SKM-1 (cell line): ENCODE data around the gene PELI2.

ENCODE experiments used
- DNase-seq: peaks from one replicate; lab custom pipeline; 2025; ENCODE audit not compliant: unreplicated experiment; lab: John Stamatoyannopoulos, UW

The PELI2 gene

DNA sequence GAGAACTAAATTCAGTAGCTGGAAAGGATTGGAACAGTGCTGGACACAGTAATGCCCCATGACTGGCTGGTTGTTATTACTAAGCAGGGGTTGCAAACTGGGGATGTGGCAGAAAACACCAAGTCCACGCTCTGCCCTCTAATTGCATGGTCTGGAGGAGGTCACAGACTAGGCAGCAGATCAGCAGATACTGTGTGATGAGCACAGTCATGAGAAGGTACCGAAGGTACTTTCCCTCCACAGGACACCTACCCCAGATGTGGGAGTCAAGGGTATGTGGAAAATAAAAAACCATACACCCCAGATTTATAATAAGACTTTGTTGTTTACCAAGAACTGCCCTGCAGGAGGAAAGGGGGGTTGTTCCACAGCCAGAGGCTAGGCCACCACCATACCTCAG lies 175.3 kb downstream of the PELI2 start:
- DNase-seq: no peak

DNA sequence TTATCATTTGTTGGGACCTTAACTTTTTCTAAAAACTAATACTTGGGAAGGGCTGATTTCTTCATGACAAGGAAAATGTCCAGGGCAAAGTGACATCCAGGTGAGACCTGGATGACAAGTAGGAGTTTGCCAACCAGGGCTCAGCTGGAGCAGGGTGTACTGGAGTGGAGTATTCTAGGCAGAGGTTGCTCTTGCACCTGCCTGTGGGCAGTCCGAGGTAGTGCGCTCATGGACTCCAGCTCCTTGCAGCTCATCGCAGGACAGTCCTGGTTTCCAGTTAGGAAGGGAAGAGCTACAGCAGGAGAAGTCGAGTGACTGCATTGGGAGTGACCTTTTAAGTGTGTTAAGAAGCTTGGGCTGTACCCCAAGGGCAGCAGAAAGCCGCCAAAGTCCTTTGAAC lies 175.9 kb downstream of the PELI2 start:
- no peak for DNase-seq

GRCh38 chr14:56295743-56296142 lies 177.5 kb downstream of the PELI2 start:
- no peak for DNase-seq

DNA sequence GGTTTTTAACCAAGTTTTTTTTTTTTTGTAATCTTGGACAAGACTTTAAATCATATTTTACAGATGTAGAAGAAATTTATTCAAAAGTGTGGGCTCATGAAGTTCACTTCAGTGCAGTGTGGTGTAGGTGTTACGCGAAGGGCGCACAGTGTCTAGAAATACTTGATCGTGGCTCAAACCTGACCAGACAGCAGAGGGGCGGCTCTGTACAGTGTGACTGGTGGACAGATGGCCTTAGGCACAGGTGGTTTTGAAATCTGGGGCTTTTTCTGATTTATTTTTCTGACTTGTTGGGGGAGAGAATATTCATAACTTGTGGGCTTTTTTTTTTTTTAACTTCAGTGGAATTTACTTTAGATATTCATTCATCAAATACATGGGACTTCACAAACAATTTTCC lies 179.2 kb downstream of the PELI2 start:
- no peak for DNase-seq

- no peak for DNase-seq
Measured at GRCh38 chr14:56299306-56299984, 181.2 kb downstream of the PELI2 start.

GRCh38 chr14:56300495-56300894 lies 182.3 kb downstream of the PELI2 start:
- no peak for DNase-seq

DNA sequence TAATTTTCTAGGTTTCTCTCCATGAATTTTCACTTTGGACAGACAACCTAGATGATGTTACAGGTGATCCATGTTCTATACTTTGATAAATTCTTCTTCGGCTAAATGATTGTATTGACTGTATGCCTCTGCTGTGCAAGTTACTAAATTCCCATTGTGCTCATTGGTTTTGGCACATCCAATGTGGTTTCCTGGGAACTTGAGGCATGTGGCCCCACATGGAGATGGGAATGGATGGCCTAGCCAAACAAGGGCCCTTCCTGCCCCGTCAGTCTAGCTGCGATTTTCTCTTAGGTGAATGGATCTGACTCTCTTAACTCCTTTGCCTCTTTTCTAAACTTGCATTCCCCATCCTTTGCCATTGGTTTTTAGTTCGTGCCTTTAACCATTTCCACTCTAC lies 186.2 kb downstream of the PELI2 start:
- DNase-seq: no peak

- DNase-seq: no peak
Measured at GRCh38 chr14:56309198-56309597, 191.0 kb downstream of the PELI2 start.

GRCh38 chr14:56310643-56311042 lies 192.4 kb downstream of the PELI2 start:
- DNase-seq: no peak

- DNase-seq: no peak
Measured at GRCh38 chr14:56313789-56314188, 195.6 kb downstream of the PELI2 start.

GRCh38 chr14:56318393-56319115 lies 200.3 kb downstream of the PELI2 start:
- no peak for DNase-seq

DNA sequence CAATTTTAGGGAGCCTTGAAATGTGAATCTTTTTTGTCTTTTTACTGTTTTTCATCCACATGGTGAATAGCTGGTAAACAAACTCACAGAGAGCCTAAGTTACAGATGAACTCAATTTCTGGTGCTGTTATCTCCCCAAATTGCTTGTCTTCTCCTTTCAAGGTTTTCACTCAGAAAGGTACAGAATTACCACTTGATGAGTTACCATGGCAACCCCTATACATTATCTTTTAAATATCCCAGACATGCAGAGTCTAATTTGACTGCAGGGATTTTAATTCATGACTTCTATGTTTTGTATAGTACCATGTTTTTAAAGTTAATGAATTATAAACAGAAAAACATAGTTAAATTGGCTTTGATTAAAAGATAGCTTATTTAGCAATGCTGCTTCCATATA lies 203.7 kb downstream of the PELI2 start:
- DNase-seq: no peak

DNA sequence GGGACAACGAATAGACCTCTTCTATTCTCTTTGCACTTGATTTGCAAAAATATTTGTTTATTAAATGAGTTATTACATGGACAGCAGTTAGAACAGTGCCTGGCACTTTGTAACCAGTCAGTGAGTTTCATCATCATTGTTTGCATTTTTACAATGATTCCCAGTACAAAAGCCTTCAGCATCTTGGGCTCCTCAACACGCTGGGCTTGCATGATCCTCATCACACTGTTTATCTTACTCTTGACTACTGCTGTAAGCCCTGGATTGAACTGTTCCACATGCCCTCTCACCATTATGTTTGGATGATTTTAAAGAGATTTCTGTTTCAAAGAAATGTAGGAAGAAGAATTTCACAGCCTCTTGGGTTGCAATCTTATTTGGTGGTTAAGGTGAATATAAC lies 204.3 kb downstream of the PELI2 start:
- no peak for DNase-seq

DNA sequence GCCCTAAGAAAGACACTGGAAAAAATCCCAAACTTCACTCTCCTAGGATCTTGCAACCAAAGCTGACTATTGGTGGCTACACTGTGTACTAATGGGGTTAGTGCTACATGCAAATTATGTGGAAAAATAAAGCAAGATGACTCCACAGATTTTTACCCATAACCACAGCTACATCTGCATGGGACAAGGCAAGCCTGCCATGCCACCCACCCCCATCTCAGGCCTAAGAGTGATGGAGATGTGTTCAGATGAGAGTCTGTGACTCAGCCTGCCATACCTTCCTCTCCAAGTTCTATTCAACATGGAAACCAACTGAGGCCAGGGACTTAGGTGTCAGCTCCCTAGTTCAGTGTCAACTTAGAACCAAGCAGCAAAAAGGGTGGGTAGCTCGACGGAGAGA lies 206.2 kb downstream of the PELI2 start:
- DNase-seq: no peak

- no peak for DNase-seq
Measured at GRCh38 chr14:56324856-56325699, 206.9 kb downstream of the PELI2 start.

- DNase-seq: no peak
Measured at GRCh38 chr14:56328021-56328420, 209.8 kb downstream of the PELI2 start.

DNA sequence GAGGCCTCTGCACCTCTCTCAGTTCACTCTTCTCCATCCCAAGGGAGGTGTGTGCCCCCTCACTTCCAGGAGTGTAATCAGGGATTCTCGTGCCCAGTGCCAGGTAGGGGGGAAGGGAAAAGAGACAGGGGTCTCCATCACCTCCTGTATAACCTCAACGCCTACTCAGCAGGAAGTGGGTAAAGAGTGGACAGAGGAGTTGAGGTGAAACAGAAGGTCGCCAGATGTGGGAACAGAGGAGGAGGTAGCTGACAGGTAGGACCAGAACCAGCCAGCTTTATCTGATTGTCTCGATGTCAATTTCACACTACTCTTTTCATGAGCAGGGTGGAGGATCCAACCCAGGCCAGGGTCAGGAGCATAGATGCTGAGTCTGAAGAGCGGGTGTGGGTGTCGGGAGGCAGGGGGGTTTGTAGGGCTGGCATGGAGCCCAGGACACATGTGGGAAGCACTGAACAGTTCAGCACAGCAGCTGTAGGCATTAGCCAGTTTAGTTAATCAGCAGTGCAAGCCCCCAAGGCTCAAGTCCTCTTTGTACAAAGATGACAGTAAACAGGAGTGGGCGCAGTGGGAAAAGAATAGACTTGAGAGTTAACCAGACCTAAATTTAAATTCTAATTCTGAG lies 213.5 kb downstream of the PELI2 start:
- no peak for DNase-seq

- DNase-seq: no peak
Measured at GRCh38 chr14:56333359-56334292, 215.4 kb downstream of the PELI2 start.

DNA sequence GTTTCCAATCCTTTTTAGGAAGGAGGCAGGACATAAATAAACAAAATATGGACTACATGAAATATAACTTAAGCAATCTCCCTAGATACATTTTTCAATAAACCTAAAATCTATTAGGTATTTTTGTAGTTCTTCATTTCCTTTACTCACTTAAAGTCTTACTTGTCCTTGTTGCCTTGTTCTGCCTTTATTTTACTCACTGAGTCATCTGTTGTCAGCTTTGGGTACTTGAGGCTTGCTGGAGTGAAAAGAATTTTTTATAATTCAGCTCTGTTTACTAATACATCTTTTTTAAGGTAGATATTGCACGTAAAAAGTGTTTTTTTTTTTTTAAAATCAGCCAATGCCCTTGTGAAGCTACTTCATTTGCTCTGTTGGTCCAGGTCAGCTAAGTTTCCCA lies 216.2 kb downstream of the PELI2 start:
- DNase-seq: no peak

GRCh38 chr14:56338674-56339073 lies 220.5 kb downstream of the PELI2 start:
- DNase-seq: no peak
